Measurements from ENCODE around the gene NEURL1.

The NEURL1 gene

DNA sequence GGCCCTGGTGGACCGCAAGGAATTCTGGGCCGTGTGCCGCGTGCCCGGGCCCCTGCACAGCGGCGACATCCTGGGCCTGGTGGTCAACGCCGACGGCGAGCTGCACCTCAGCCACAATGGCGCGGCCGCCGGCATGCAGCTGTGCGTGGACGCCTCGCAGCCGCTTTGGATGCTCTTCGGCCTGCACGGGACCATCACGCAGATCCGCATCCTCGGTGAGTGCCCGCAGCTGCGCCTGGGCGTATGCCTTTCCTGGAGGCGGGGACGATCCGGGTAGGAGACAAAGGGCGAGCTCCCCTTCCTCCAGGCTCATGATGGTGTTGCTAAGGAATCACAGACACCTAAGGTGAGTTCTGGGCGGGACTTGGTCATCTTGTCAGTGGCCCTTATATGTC lies 91.5 kb downstream of the NEURL1 start:
- no peak for DNase-seq (ENCODE audit: extremely low read depth, insufficient read length)
- Histone ChIP-seq H3K27me3 (replicated peaks; ENCODE audit: control insufficient read depth, insufficient read depth, low read length) (0 out of 2 replicates have a peak, but pooled peaks cover 1% of the 10 kb centered on the region), H3K36me3 (ENCODE audit: control insufficient read depth, insufficient read depth, low read length) (no peaks in the 10 kb centered on the region), H3K4me3 (replicated peaks; ENCODE audit: low read depth, low read length) (no peak overlapping the region)
- TF ChIP-seq, protein P1, sequence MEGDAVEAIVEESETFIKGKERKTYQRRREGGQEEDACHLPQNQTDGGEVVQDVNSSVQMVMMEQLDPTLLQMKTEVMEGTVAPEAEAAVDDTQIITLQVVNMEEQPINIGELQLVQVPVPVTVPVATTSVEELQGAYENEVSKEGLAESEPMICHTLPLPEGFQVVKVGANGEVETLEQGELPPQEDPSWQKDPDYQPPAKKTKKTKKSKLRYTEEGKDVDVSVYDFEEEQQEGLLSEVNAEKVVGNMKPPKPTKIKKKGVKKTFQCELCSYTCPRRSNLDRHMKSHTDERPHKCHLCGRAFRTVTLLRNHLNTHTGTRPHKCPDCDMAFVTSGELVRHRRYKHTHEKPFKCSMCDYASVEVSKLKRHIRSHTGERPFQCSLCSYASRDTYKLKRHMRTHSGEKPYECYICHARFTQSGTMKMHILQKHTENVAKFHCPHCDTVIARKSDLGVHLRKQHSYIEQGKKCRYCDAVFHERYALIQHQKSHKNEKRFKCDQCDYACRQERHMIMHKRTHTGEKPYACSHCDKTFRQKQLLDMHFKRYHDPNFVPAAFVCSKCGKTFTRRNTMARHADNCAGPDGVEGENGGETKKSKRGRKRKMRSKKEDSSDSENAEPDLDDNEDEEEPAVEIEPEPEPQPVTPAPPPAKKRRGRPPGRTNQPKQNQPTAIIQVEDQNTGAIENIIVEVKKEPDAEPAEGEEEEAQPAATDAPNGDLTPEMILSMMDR (IDR thresholded peaks at IDR 0.05; ENCODE audit: insufficient read depth, low read length, poor library complexity, severe bottlenecking) = no peak

DNA sequence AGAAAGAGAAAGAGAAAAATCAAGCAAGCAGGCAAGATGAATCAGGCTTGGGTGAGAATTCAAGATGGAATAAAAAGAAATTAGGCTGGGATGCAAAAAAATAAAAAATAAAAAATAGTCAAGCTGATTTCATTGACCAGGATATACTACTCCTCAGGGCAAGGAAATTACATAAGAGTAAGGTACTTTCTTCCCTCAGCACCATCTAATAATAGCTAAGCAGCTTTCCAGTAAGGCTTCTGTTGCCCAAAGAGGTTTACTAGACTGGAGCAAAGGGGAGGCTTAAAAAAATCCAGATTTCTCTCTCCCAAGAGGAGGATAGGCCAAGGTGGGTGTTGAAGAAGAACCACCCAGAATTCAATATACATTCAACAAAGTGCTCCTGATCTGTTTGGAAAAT lies 93.6 kb downstream of the NEURL1 start:
- no peak for DNase-seq (ENCODE audit: extremely low read depth, insufficient read length)
- H3K4me3 ChIP-seq (replicated peaks; ENCODE audit: low read depth, low read length) = no peak overlapping the region
- 0 out of 2 replicates have a peak, but pooled peaks cover under 1% of the 10 kb centered on the region for H3K27me3 ChIP-seq (replicated peaks; ENCODE audit: control insufficient read depth, insufficient read depth, low read length)
- no peaks in the 10 kb centered on the region for H3K36me3 ChIP-seq (ENCODE audit: control insufficient read depth, insufficient read depth, low read length)
- TF ChIP-seq, protein P1 (IDR thresholded peaks at IDR 0.05; ENCODE audit: insufficient read depth, low read length, poor library complexity, severe bottlenecking) = no peak

DNA sequence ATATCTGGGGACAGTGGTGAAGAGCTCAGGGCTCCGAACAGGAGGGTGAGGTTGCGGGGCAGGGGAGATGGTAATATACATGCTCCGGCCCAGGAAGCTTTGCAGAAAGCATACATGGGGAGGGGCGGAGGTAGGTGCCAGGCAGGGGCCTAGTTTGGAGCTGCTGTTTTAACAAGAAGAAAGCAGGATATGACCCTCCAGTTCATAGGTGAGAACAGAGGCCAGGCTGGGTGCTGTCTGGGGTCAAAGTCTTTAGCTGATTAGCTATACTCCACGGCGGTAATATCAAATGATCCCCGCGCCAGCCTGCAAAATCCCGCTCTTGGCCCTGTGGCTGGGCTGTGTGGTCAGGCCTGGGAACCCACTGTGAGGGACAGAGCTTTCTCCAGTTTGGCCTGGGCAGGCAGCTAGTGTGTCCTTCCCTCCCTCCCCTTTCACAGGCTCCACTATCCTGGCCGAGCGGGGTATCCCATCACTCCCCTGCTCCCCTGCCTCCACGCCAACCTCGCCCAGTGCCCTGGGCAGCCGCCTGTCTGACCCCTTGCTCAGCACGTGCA lies 95.6 kb downstream of the NEURL1 start:
- TF ChIP-seq, protein P1 (IDR thresholded peaks at IDR 0.05; ENCODE audit: insufficient read depth, low read length, poor library complexity, severe bottlenecking) = no peak
- H3K36me3 ChIP-seq (ENCODE audit: control insufficient read depth, insufficient read depth, low read length) = no peaks in the 10 kb centered on the region
- H3K27me3 ChIP-seq (replicated peaks; ENCODE audit: control insufficient read depth, insufficient read depth, low read length) = no peaks in the 10 kb centered on the region
- no peak for DNase-seq (ENCODE audit: extremely low read depth, insufficient read length)
- H3K4me3 ChIP-seq (replicated peaks; ENCODE audit: low read depth, low read length) = no peak overlapping the region

DNA sequence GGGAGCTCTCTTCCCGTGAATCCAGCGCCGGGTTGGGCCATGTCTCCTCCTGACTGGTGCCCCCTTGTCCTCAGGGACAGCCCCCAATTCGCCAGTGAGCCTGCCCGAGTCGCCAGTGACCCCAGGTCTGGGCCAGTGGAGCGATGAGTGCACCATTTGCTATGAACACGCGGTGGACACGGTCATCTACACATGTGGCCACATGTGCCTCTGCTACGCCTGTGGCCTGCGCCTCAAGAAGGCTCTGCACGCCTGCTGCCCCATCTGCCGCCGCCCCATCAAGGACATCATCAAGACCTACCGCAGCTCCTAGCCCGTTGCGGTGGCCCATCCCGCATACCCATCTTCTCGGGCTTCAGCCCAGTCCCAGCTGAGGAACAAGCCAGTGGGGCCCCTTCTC lies 96.6 kb downstream of the NEURL1 start:
- TF ChIP-seq, protein P1 (IDR thresholded peaks at IDR 0.05; ENCODE audit: insufficient read depth, low read length, poor library complexity, severe bottlenecking) = no peak
- no peaks in the 10 kb centered on the region for H3K27me3 ChIP-seq (replicated peaks; ENCODE audit: control insufficient read depth, insufficient read depth, low read length)
- H3K36me3 ChIP-seq (ENCODE audit: control insufficient read depth, insufficient read depth, low read length) = no peaks in the 10 kb centered on the region
- DNase-seq (ENCODE audit: extremely low read depth, insufficient read length) = no peak
- no peak overlapping the region for H3K4me3 ChIP-seq (replicated peaks; ENCODE audit: low read depth, low read length)

DNA sequence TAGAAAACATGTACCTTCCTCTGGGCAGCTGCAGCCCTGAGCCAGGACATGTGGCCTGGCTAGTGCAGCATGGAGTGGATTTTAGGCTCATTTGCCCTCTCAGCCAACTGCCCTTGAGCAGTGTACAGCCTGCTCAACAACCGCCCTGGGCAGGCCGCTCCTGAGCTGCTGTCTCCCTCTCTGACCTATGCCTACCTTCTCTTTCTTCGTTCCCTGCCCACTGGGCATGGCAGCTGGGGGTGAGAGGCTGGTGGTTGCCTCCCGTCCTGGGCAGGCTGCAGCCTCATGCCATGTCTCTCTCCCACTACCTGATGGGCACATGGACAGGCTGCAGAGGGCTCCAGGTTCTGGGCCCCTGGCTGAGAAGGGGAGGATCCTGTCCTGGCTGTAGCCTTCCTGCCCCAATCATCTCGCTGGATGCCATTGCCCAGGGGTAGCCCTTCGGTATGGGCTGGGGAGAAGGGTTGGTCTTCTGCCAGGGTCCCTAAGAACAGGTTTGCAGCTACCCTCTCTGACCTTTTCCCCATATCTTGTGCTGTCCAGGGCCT lies 97.3 kb downstream of the NEURL1 start:
- Histone ChIP-seq H3K36me3 (ENCODE audit: control insufficient read depth, insufficient read depth, low read length) (no peaks in the 10 kb centered on the region), H3K27me3 (replicated peaks; ENCODE audit: control insufficient read depth, insufficient read depth, low read length) (no peaks in the 10 kb centered on the region), H3K4me3 (replicated peaks; ENCODE audit: low read depth, low read length) (no peak overlapping the region)
- TF ChIP-seq, protein P1 (IDR thresholded peaks at IDR 0.05; ENCODE audit: insufficient read depth, low read length, poor library complexity, severe bottlenecking) = no peak
- no peak for DNase-seq (ENCODE audit: extremely low read depth, insufficient read length)
